GM12892 (cell line): ENCODE data around the gene MTHFS.
"Not testable (repeated sequence)": the region's sequence is repeated elsewhere in the genome, so short reads cannot be mapped to it uniquely, and the experiment has no call there.

ENCODE experiments used
- DNase-seq: peaks from one replicate; pipeline ENCODE4 v3.0.0; 2011; ENCODE audit not compliant: insufficient read length
- FAIRE-seq: peaks from 2 replicates; lab custom pipeline; 2011; peaks lifted over from hg19 to GRCh38; lab: Jason Lieb, UNC
- POLR2A ChIP-seq: IDR thresholded peaks from 2 replicates; pipeline ENCODE4 v1.6.1; 2011; ENCODE audit warnings: low read depth, low read length, control low read depth
- POLR2AphosphoS5 ChIP-seq: IDR thresholded peaks from 2 replicates; pipeline ENCODE4 v1.6.1; 2011; ENCODE audit warnings: low read depth, low read length, control low read depth
- TAF1 ChIP-seq: IDR thresholded peaks from 2 replicates; pipeline ENCODE4 v1.6.1; 2011; ENCODE audit warnings: low read depth, mild to moderate bottlenecking, control low read depth, low read length, borderline replicate concordance

Gene MTHFS

DNA sequence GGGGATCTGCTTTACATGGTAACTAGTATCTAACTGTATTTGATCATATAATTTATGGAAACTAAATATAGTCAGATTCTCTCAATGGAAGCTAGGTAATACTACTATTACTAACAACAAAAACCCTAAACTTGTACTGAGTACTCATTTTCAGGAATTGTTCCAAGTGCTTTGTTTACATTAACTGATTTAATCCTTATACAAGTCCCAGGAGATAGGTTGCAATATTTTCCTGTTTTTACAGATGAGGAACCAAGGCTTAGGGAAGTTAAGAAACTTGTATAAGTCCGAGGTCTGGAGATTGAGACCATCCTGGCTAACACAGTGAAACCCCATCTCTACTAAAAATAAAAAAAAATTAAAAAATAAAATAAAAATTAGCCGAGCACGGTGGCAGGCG is 7.5 kb upstream of the MTHFS start:
- DNase-seq (no peak), FAIRE-seq (no peak)
- TF ChIP-seq POLR2AphosphoS5 (no peak), POLR2A (no peak), TAF1 (no peak)

DNA sequence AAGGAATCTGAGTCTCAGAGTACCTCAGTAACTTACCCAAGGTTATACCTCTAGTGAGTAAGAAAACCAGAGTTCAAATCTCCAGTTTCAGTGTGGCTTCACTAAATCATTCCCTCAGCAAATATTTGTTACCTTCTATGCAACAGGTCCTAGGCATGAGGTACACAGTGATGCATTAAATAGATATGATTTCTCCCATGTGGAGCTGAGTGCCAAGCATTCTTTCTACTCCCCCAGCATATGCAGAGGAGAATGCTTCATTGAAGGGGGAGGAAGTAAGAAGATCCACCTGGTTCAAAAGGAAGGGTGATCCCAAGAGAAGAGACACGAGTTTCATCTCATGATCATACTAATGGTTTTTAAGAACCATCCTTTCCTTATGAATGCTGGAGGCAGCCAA is 6.8 kb upstream of the MTHFS start:
- no peak for DNase-seq
- TF ChIP-seq POLR2A (no peak), TAF1 (no peak), POLR2AphosphoS5 (no peak)
- no peak for FAIRE-seq

DNA sequence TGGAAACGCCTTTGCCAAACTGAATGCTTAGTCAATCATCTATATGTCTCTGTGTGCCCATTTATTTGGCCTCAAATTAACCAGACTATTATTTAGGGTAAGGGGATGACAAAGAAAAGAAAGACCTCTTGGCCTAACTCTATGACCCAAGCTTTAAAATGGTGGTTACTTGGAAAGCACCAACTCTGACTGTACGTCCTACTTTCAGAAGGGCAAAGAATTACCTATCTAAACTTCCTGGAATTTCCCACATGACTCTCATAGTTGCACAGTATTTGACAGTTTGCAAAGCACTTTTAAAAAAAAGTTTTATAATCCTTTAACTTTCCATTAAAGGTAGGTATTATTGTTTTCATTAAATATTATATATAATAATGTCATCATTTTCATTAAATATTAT is 6.3 kb upstream of the MTHFS start:
- TF ChIP-seq TAF1 (no peak), POLR2A (no peak), POLR2AphosphoS5 (no peak)
- FAIRE-seq (no peak), DNase-seq (no peak)

DNA sequence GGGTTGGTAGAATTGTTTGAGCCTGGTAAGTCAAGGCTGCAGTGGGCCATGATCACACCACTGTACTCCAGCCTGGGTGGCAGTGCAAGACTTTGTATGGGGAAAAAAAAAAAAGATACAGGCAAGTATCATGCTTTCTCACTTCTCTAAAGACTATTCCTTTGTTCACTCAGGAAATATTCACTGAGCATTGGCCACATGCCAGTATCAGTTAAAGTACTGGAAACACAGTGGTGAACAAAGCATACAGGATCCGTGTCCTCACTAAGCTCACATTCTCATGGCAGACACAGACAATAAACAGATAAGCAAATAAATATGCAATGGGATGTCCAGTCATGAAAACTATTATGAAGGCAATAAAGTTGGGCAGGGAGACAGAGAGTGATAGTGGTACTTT is 5.1 kb upstream of the MTHFS start:
- peak; percentile 63 for FAIRE-seq

DNA sequence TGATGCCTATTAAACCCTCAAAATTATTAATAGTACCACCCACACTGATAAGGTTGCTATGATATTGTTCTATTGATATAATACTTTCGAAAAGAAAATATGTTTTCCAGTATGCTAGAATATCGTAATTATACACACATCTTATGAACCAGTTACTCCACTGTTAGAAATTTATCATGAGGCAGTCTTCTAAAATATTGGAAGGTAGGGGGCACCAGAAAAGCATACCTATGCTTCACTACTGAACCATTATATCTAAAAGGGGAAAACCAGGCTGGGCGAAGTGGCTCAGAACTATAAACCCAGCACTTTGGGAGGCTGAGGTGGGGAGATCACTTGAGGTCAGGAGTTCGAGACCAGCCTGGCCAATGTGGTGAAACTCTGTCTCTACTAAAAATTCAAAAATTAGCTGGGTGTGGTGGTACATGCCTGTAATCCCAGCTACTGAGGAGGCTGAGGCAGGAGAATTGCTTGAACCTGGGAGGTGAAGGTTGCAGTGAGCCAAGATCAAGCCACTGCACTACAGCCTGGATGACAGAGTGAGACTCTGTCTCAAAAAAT is 4.1 kb upstream of the MTHFS start:
- FAIRE-seq, DNase-seq: not testable (repeated sequence)

More for the DNA sequence above, 5.1 kb upstream of the MTHFS start:
- TF ChIP-seq POLR2AphosphoS5: no peak
- no peak for DNase-seq

DNA sequence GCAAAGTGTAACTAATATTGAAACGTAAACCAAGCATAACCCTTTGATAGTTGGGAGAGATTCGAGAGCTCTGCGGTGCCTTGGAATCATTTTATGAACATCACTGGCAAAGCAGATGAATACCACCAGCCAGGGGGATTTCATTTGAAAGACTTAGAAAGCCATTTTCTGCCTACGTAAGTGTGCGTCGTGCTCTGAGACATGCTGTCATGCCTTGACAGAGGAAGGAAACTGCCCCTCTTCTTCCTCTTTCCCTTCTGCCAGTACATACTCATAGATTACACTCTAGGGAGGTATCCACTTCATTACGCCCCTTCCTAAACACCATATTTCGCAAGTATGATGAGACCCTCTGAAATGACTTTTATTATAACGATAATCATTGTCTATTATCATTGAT is 3.3 kb upstream of the MTHFS start:
- TF ChIP-seq POLR2AphosphoS5: no peak
- TF ChIP-seq POLR2A: no peak
- TF ChIP-seq TAF1: no peak
- FAIRE-seq (peak; percentile 66), DNase-seq (no peak)

DNA sequence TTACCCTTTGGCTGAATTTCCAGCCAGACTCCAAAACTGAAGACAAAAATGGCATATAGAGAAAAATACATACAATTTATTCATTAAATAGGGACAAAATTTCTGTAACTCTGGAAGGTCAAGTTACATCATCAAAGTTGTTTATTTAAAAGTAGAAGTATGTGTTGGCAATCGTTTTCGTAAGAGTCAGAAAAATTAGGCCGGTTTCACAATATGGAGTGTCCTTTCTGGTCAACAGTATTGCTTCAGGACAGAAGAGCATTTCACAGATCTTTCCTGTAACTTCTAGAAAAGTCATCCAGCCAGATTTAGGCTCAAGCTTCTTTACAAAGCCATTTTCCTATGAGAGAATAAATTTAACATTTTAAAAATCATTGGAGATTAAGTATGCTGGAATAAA is 2.0 kb upstream of the MTHFS start:
- not testable (repeated sequence) for FAIRE-seq, DNase-seq

DNA sequence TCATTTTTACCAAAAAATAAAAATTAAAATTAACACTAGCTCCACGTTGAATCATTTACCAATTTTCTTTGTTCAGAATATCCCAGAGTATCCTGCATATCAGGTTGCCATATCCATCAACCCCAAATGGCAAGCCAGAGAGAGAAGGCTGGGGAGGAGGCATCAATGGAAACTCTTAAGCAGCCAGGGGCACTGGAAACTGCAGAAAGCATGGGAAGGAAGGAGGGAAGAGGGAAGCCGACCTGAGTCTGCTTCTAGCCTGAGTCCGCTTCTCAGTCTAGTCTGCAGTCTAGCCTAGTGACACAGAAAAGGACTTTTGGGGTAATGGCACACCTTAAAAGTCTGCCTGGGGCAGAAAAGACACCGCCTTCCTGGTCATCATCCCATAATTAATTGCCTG is 1.6 kb upstream of the MTHFS start:
- no peak for FAIRE-seq
- no peak for DNase-seq
- no peak for TF ChIP-seq TAF1
- TF ChIP-seq POLR2A: no peak
- TF ChIP-seq POLR2AphosphoS5: no peak

DNA sequence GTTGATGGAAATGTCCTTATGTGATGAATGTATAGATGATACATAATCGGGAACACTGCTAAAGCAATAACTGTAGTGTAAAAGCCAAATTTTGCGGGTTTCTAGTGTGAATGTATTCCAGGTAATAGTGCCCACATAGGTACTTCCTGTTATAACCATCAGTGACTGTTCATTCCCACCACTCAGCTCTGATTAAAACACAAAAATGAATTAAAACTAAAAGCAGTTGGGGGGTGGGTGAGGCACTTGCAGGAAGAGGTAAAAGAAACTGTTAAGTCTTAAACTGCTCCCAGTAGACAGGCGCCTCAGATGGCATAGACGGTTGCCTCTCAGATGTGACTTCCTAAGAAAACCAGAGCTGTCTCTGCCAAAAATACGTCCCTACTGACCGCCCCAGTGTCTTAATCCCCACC is 893 bp upstream of the MTHFS start:
- DNase-seq (no peak), FAIRE-seq (no peak)
- TF ChIP-seq TAF1 (no peak), POLR2AphosphoS5 (no peak), POLR2A (no peak)

DNA sequence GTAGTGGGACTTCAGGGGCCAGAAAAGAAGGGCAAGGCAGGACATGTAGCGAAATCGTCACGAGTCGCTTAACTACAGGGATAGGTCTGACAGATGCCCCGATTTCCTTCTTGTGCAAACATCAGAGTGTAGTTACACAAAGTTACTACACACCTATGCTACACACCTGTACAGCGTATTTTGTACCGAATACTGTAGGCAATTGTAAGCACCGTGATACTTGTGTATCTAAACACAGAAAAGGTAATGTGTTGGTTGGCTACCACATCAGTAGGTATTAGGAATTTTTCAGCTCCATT is 515 bp upstream of the MTHFS start:
- TF ChIP-seq POLR2A (no peak), TAF1 (no peak), POLR2AphosphoS5 (no peak)
- DNase-seq (no peak), FAIRE-seq (peak; percentile 75)

DNA sequence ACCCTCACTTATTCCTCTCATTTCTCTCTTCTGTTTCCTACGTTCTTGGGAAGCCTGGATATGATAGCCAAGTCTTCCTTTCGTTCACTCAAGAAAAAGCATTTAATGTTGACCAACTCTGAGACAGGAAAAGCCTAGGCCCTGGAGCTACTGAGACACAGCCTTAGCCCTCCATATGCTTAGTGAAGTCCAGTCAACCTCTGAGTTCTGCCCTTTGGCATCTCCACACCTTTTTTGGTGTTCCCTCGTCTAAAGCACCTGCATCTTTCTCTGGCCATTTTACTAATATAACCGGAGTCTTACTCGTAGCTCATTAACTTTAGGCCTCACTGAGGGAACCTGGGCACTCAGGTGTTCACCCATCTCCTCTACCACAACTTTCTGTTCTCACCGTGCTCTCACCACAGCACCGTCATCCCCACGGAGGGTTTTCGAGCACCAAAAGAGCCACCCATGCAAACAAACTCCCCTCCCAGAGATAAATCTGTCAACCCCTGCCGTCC is 632 bp downstream of the MTHFS start:
- no peak for DNase-seq
- FAIRE-seq: no peak
- TF ChIP-seq TAF1: no peak
- TF ChIP-seq POLR2A: no peak
- no peak for TF ChIP-seq POLR2AphosphoS5

DNA sequence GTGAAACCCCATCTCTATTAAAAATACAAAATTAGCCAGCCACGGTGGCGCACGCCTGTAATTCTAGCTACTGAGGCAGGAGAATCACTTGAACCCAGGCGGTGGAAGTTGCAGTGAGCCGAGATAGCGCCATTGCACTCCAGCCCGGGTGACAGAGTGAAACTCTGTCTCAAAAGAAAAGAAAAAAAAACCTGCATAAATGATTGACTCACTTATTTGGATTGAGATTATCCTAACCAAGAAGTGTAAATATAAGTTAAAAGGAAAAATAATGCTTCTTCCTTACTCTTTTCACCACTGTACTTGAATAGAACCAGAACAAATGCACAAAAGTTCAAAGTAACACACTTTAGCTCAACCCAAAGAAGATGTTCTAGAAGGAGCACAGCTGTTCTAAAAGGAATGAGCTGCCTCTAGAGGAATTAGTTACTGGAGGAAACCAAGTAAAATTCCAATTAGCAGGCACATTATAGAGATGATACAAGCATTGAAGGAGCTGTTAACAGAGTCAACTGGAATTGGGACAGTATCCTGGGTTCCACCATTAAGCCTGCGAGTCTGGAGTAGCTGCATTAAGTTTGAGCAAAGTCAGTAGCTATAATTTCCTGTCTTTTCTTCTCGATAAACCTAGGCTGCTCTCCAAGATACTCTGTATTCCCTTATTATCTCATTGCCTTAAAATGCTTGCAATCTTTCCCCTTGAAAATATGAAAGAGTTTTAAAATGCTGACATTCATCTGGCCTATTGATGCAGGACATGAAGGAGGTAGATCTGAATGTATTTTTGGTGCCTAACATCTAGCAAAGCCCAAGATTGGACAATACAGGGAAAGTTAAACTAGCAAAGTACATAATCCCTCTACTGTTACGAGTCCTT is 9.5 kb downstream of the MTHFS start:
- DNase-seq (no peak), FAIRE-seq (no peak)
- TF ChIP-seq TAF1 (no peak), POLR2A (no peak), POLR2AphosphoS5 (no peak)

DNA sequence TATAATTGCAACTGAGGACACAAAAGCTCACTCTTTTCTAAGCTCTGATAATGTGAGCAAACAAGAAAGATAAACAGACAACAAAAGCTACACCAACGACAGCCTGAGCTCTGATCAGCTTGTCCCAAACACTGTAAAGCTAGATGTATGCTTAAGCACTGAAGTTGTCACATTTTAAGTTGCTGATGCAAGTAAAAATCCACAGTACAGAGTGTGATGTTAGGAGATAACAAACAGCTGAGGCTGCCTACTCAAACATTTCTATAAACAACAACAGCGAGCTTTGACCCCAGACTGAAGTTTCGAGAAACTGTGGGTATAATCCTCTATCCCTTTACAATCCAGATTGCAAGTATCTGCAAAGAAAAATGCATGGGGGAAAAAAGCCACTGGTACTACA is 10.7 kb downstream of the MTHFS start:
- DNase-seq (no peak), FAIRE-seq (no peak)
- no peak for TF ChIP-seq POLR2A
- TF ChIP-seq TAF1: no peak
- TF ChIP-seq POLR2AphosphoS5: no peak
